Panc1 (cell line): Measurements from ENCODE around the gene CIITA. TPM values are rescaled to one million over a fixed set of nuclear protein-coding genes. Genes with fewer than 3 reads are reported as not detected.

ENCODE experiments used
- ATAC-seq: fragments of 200-7000 bp; cut with Tn5 transposase; 2 replicates; pipeline ENCODE4 v1.9.1; 2020; ENCODE audit warnings: mild to moderate bottlenecking, moderate library complexity
- BruUV-seq: library from RNA; stranded (reverse); fragments of 400-500 nt; replicated peaks from 2 replicates; lab custom pipeline; 2021; lab: Mats Ljungman, UMichigan
- CTCF ChIA-PET: fragments of 300-600 bp; sonication (Branson Sonifier 250); formaldehyde crosslinking; loops from one replicate; lab custom pipeline; 2022; ENCODE audit warnings: antibody characterized with exemption; lab: Charles Lee
- POLR2A ChIA-PET: fragments of 300-600 bp; sonication (Branson Sonifier 250); formaldehyde crosslinking; loops from one replicate; lab custom pipeline; 2022; ENCODE audit warnings: antibody characterized with exemption; lab: Charles Lee
- DNase-seq: peaks from one replicate; pipeline ENCODE4 v3.0.0-alpha.2; 2010; ENCODE audit warnings: low read depth, low spot score
- H3K27ac ChIP-seq: 2 replicates; pipeline ENCODE4 v1.5.1; 2011; ENCODE audit warnings: mild to moderate bottlenecking, low read length, inconsistent platforms
- H3K27me3 ChIP-seq: fragments of 200-500 bp; sonication (Bioruptor generic); 2 replicates; pipeline ENCODE4 v1.6.0; 2014; ENCODE audit warnings: low read length, inconsistent platforms; ENCODE audit not compliant: control insufficient read depth, insufficient read depth
- H3K36me3 ChIP-seq: fragments of 200-500 bp; sonication (Bioruptor generic); 2 replicates; pipeline ENCODE4 v1.5.1; 2014; ENCODE audit warnings: inconsistent platforms, mild to moderate bottlenecking, low read length, moderate library complexity; ENCODE audit not compliant: control insufficient read depth, insufficient read depth
- H3K4me1 ChIP-seq: 2 replicates; pipeline ENCODE4 v1.5.1; 2011; ENCODE audit warnings: inconsistent platforms, mild to moderate bottlenecking, low read length, moderate library complexity; ENCODE audit not compliant: control insufficient read depth, insufficient read depth
- H3K4me3 ChIP-seq, 2 experiments: 2 replicates each; pipeline ENCODE4 v1.5.1; 2011 to 2012; ENCODE audit warnings: low read depth in 2 of 2, low read length in 2 of 2, mild to moderate bottlenecking in 2 of 2, inconsistent platforms in 1 of 2, moderate library complexity in 1 of 2
- H3K9me3 ChIP-seq: fragments of 200-500 bp; sonication (Bioruptor generic); 2 replicates; pipeline ENCODE4 v1.5.1; 2014; ENCODE audit warnings: low read depth, mild to moderate bottlenecking, inconsistent platforms, low read length, moderate library complexity; ENCODE audit not compliant: control insufficient read depth, insufficient read depth
- POLR2AphosphoS5 ChIP-seq: IDR thresholded peaks from 2 replicates; pipeline ENCODE4 v1.6.1; 2012; ENCODE audit warnings: mild to moderate bottlenecking, low read depth, low read length, moderate library complexity
- REST ChIP-seq, 2 experiments: IDR thresholded peaks; 2 replicates each; pipeline ENCODE4 v1.6.1; 2011 to 2012; ENCODE audit warnings: low read depth in 2 of 2, control low read depth in 1 of 2, low read length in 1 of 2, mild to moderate bottlenecking in 1 of 2, moderate library complexity in 1 of 2; ENCODE audit not compliant: insufficient read depth in 1 of 2
- SIN3A ChIP-seq: IDR thresholded peaks from 2 replicates; pipeline ENCODE4 v1.6.1; 2012; ENCODE audit warnings: low read depth, mild to moderate bottlenecking, low read length, moderate library complexity, borderline replicate concordance; ENCODE audit not compliant: insufficient read depth
- TCF7L2 ChIP-seq: IDR thresholded peaks from 2 replicates; pipeline ENCODE4 v1.6.1; 2011; ENCODE audit warnings: mild to moderate bottlenecking, low read depth, low read length, inconsistent platforms
- in situ Hi-C: cut with HindIII; loops from 2 replicates; pipeline ENCODE4 v1.10.0; 2016; ENCODE audit warnings: low sequenced_read_pairs, low pct_unique_long_range_greater_than_20kb
- intact Hi-C: fragments of 100-400 bp; cut with micrococcal nuclease; formaldehyde crosslinking; loops from one replicate; pipeline ENCODE4 v1.10.0; 2022; ENCODE audit not compliant: unreplicated experiment
- total RNA-seq: library from RNA; stranded (reverse); gene quantifications from one replicate; pipeline ENCODE4 v1.2.1, GENCODE V29; 2021; ENCODE audit not compliant: unreplicated experiment
- TF ChIP-seq, protein P1 (sequence below): fragments of 450-650 bp; IDR thresholded peaks from 2 replicates; pipeline ENCODE4 v1.5.1; 2017; ENCODE audit warnings: mild to moderate bottlenecking

Gene CIITA
- total RNA-seq, 1 experiment from 2014 or later = 0.41 TPM

- intact Hi-C loops = no loop called here
- no peak overlapping the region for H3K27ac ChIP-seq
- H3K4me1 ChIP-seq = no peaks in the 10 kb centered on the region
- no peak for DNase-seq
- ChIA-PET CTCF (interaction anchor here (0.6 to 1.0 kb wide), 3 partner anchors 12 to 279 kb away, joined by 3 to 4 read pairs (median 4); no protein-coding TSS in a partner anchor), POLR2A (interaction anchor here (0.7 kb wide), 1 partner anchor 40 kb away, joined by 3 read pairs; no protein-coding TSS in a partner anchor)
- in situ Hi-C loops = no loop called here
- 0 out of 2 replicates have a peak, but pooled peaks cover 2% of the 10 kb centered on the region for H3K27me3 ChIP-seq
- BruUV-seq = no TSS peak
- ATAC-seq = no peak
- H3K9me3 ChIP-seq = peaks cover 3% of the 10 kb centered on the region; the same call in 1 of the 2 replicates
- H3K4me3 ChIP-seq = no peak overlapping the region
- TF ChIP-seq REST (IDR thresholded peaks at IDR 0.05; ENCODE audit: insufficient read depth in 1 of 2, low read depth in 2 of 2, low read length in 1 of 2) = no peak
- TF ChIP-seq, protein P1, sequence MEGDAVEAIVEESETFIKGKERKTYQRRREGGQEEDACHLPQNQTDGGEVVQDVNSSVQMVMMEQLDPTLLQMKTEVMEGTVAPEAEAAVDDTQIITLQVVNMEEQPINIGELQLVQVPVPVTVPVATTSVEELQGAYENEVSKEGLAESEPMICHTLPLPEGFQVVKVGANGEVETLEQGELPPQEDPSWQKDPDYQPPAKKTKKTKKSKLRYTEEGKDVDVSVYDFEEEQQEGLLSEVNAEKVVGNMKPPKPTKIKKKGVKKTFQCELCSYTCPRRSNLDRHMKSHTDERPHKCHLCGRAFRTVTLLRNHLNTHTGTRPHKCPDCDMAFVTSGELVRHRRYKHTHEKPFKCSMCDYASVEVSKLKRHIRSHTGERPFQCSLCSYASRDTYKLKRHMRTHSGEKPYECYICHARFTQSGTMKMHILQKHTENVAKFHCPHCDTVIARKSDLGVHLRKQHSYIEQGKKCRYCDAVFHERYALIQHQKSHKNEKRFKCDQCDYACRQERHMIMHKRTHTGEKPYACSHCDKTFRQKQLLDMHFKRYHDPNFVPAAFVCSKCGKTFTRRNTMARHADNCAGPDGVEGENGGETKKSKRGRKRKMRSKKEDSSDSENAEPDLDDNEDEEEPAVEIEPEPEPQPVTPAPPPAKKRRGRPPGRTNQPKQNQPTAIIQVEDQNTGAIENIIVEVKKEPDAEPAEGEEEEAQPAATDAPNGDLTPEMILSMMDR = no peak
- no peak for TF ChIP-seq SIN3A
- TF ChIP-seq TCF7L2 = no peak
- TF ChIP-seq POLR2AphosphoS5 = no peak
- H3K36me3 ChIP-seq = no peaks in the 10 kb centered on the region
Observed at GRCh38 chr16:10906914-10907756, 30.1 kb downstream of the CIITA start.

- TF ChIP-seq POLR2AphosphoS5 (no peak), SIN3A (no peak), TCF7L2 (no peak), REST (IDR thresholded peaks at IDR 0.05; ENCODE audit: insufficient read depth in 1 of 2, low read depth in 2 of 2, low read length in 1 of 2) (no peak)
- TF ChIP-seq, protein P1 = no peak
- Histone ChIP-seq H3K36me3 (no peaks in the 10 kb centered on the region), H3K4me1 (no peaks in the 10 kb centered on the region), H3K27me3 (0 out of 2 replicates have a peak, but pooled peaks cover 2% of the 10 kb centered on the region), H3K27ac (no peak overlapping the region), H3K4me3 (no peak overlapping the region), H3K9me3 (peaks cover 3% of the 10 kb centered on the region; the same call in 1 of the 2 replicates)
- POLR2A ChIA-PET = no interaction called here
- in situ Hi-C loops (no loop called here), intact Hi-C loops (no loop called here)
- no TSS peak for BruUV-seq
- ATAC-seq = no peak
- DNase-seq = no peak
- CTCF ChIA-PET = interaction anchor here (0.8 to 1.0 kb wide), 2 partner anchors 11 to 51 kb away, joined by 3 to 4 read pairs; no protein-coding TSS in a partner anchor
Observed at GRCh38 chr16:10907757-10908045, 30.7 kb downstream of the CIITA start.
